Hematopoietic multipotent progenitor cell treated with erythropoietin and hydrocortisone succinate and interleukin-3 and kit ligand, for 17 days (in vitro differentiated cells): ENCODE measurements around the gene SCN7A.
"Not testable (repeated sequence)": the region's sequence is repeated elsewhere in the genome, so short reads cannot be mapped to it uniquely, and the experiment has no call there.

ENCODE experiments used
- DNase-seq: peaks from one replicate; pipeline ENCODE4 v3.0.0-alpha.2; 2015; ENCODE audit warnings: low spot score

The SCN7A gene

DNA sequence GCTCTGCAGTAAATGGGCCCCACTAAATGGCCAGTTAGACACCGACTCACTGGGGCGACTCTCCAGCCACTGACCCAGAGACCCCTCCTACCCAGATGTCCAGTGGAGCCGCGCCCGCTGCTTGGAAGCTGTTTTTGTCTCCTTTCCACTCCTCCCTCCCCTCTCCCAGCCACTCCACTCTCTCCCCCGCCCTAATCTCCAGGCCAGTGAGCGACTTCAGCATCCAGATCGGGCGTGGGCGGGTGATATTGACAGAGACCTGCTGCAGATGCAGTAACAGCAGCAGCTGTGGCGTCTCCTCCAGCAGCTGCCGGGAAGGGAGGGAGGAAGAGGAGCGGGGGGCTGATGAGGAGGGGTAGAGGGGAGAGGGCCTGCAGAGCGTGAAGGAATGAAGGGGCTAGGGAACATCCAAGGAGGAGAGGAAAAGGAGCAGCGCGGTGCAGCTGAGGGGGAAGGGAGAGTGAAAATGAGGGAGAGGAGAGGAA lies at the start of gene SCN7A:
TSS of gene SCN7A (minus strand) at position 110 of the 485 bp plus-strand sequence. CDS start 16,553 bp downstream, outside the sequence.
- DNase-seq, result no peak

DNA sequence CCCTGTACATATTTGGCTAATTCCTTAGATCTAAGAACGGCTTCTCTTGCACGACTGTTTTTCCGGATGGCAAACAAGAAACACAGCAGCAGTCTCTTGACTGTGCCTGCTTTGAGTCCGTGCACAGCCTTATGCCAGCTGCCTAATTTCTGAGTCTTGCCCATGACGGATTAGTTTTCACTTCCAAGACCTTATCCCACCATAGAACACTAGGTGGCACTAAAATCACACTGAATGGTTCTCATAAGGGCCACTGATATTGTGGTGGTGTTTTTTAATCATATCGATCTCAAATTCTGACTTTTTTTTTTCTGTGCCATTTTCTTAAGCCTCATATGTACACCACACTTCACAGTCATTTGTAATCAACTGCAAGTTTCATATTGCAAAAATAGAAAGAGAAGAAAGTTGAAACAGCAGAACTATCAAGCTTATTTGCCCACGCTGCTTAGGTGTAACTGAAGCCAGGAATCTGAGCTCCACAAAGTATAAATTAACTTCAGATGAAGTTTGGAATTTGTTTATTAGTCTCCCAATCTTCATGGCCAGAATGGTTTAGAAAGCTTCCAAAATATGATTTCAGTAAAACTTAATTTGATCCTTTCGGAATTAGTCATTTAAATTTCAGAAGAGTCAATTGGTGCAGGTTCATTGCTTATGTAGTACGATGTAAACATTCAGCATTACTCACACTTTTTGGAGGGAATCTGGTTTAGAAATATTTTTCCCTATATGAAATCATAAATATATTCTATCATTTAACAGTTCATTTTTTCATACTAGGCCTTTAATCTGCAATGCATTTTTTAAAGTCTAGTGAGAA lies 45.5 kb upstream of the SCN7A start:
- DNase-seq, result peak; percentile 18

DNA sequence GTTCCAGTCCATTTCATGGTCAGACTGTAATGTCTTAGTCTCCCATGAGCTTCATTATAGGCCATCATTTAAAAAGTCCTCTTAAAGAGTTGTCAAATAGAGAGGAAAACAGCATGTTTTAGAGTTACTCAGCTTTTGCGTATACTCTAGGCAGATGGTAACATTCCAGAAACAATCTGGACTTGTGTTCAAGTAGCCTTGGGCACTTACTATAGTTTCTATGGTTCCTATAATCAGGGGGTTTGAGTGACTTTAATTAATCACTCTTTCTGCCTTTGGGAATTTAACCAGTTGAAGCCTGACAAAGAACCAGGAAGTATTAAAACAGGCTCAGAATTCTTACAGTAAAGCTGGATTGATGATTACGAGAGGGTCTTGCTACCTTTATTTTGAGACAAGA lies 42.1 kb upstream of the SCN7A start:
- DNase-seq, result no peak

DNA sequence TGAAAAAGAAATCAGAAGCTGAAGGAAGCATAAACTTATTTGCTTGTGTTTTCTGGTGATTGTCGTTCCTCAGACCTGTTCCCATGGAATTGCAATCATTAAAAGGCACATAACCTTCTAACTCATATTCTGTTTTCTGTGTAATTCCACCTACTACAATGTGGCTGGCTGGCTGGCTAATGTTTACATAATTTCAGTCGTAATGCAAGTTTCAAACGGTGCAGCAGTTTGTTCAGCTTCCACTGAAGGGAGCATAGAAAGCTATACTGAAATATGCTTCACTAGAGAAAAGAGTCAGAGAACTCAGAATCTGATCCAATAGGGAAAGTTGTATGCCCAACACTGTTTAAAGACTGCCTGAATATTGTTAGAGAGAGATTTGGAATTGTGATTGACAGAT lies 27.1 kb upstream of the SCN7A start:
- no peak for DNase-seq

DNA sequence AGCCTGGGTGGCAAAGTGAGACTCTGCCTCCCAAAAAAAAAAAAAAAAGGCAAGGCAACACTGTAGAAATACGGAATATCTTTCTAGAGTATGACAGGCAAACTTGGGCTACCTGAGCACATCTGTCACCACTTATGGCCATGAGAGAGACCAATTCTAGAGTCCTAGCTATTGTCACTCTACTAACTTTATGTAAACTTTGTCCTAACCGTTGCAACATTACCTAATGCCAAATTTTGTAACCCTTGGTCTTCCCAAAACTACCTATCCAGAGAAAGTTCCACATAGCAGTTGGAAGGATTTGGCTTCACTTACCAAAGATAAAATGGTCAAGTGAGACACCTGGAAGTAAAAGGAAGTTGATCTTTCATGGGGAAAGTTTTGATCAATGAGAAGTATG lies 26.6 kb upstream of the SCN7A start:
- no peak for DNase-seq

DNA sequence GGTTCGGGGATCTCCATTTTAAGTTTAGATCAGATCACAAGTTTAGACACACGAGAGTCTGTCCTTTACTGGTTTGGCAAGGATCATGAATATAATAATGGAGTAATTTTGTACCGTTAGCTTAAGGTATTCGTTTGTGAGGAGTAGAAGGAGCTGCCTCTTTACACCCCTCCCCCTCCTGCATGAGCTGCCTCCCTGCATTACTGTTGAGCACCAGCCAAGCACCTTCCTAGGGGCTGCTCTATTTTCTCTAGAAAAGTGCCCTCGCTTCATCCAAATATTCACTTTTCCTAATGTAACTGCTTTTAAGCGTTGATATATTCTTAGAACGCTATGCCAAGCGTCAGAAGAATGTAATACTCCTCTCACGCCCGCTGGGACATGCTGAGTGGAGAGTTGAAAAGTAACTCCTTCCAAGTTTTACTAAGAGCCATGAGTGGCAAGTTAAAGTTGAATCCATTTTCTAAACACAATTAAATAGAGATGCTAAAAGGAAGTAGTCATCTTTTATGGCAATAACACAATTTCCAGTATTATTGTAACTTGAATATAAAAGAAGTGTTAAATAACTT lies 25.4 kb upstream of the SCN7A start:
- DNase-seq, result no peak

DNA sequence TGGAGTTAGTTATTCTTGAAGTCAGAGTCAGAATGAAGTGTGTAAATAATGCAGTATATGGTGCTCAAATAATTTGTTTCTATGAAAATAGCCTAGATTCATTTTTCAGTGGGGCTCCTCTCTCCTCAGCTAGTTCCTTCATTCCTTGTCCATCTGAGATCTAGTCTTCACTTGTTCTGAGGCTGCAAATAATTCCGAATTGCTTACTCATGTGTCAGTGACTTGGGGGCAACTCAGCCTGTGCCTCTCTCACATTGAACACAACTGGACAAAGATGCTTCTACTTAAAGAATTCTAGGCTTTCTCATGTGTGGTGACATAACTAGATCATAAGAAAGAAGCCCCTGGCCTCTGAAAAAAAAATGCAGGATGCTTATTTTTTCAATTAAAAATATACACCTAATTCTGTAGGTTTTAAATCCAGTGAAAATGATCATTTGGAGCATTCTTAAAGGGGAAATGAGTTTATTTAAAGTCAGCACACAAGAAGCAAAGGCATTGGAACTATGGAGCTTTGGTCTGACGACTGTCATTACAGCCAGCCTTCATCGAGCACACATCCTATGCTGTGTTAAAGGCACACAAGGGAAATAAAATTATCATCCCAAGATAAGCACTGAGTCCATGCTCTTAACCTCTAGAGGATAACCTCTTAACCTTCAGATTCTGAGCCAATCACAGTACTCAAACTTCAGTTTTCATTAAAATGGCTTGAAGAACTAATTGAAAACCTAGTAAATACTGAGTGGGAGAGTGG lies 24.8 kb upstream of the SCN7A start:
- no peak for DNase-seq

DNA sequence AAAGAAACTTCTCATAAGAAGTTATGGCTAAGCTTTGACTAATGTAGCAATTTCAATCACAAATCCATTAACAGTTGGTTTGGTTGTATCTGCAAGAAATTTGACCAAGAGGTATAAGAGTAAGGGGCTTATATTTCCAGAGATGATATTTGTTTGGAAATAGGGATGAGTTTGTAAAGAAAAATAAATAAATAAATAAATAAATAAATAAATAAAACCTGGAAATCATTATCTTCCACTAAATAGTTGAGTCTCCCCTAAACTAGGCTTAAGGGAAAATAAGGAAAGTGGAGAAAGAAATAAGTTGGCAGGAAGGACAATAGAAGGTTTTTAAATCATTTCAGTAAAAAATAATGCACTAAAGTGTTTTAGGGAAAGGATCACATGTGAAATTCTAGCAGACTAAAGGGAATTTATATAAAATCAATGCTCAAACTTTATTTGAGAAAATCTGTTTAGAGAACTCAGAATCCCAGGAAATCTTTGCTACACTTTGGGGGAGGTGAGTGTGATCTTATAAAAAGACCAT lies 23.5 kb upstream of the SCN7A start:
- no peak for DNase-seq

DNA sequence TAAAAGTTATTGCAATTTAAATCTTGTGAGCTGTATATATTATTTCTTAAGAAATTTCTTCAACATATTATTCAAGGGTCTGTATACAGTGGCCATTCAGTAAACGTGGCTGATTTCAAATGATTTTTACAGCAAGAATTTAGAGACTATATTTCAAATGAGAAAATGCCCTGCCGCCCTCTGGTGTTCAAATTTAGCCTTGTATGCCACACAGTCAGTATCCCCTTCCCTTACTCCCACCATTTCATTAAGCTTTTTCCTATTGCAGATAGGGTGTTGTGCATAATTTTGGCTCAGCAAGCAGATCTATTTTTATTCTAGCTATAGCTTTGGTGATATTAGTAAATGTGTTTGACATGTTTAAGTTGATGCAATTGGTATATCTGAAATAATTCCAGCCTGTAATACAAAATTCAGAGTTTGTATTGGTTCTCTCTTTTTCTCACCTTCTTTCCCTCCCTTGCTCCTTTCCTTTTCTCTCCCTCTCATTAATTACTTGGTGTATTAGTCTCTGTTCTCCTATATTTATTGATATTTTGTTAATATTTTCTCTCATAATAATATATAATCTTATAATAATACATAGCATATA lies 22.8 kb upstream of the SCN7A start:
- DNase-seq, result no peak

DNA sequence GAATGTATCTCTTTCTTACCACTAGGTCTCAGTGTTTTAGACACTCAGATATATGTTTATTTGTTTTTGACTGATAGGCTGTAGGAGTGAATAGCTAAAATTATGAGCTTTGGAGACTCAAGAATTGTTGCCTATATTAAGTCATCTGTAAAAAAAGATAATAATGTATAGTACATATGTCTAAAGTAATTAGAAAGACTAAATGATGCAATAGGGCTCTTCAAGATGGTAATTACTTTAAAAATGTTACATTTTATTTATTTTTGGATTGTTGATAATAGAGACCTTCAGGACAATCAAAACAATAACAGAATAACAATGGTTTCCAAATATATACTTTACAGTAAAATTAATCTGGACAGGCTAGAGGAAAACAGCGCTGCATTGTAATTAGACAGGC lies 19.9 kb upstream of the SCN7A start:
- no peak for DNase-seq

DNA sequence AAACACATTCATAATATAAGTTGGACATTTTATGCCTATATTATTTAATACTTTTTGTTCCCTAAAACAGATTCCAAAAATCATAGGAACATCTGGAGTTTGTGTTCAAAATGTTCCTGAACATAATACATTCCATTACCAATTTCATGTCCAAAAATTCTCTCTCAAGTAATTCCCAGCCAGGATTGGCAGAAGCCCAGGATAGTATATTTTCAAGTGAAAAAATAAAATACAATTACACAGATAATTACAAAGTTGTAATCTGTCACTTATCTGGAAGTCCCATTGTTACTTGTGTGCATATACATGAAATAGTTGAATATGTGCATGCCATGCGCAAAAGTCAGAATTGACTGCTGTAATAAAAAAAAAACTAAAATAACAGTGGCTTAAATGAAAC lies 5.2 kb upstream of the SCN7A start:
- no peak for DNase-seq

DNA sequence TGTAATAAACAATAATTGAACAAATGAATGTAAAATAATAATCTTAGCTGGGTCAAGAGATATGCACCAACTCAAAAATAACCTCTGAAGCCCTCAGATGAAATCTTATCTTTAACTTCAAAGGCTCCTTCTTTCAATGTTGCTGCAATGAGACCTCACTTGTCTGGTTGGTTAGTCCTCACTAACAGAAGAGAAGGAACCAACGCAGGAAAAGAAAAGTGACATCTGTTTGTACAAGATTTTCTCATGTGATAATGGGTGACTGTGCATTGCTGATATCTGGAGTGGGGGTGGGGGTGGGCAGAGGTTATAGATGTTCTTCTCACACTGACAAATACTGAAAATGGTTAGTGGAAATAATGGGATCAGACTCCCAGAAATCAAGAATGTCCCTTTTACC lies 2.6 kb downstream of the SCN7A start:
- DNase-seq, result no peak

DNA sequence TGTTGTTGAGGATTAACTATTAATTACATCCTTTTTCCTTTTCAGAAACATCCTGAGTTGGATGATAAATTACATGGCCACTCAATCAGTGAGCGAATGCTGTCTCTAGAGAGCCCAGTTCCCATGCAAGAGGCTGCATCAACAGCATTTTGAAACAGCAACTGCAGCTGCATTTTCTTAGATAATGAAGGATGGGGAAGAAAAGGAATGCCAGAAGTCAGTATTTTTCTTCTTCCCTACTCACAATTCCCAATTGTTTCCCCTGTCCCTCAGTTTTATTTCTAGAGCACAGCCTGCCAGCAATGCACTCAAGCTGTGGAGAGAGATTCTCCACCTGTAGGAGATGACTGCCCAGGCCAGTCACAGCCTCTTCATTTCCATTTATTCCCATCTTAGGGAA lies 6.9 kb downstream of the SCN7A start:
- DNase-seq, result no peak

DNA sequence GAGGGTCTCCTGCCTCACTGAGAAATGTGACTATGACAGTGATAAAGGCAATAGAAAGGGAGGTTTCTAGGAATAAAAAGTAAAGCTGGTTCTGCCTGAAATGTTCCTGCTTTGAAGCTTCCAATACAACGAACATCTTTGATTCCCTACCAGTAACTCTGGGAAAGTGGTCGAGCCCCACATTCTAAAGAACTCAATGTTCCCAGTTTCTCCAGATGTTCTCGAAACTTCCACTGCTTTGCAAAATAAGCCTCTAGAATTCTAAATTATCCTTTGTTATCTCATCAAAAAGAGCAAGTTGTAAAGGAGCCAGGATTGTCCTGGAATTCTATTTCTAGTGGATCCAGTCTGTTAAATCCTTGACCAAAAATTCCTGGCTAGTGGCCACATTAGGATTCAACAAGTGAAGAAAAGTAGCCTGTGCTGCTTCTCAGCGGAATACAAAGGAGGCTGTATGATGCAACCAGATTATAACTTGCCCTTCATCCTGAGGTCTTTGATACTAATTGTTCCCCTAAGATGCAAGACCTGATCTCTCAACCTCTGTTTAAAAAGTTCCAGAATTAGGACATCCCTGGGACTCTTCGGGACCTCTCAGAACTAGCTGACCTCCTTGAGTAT lies 8.4 kb downstream of the SCN7A start:
- DNase-seq, result no peak

DNA sequence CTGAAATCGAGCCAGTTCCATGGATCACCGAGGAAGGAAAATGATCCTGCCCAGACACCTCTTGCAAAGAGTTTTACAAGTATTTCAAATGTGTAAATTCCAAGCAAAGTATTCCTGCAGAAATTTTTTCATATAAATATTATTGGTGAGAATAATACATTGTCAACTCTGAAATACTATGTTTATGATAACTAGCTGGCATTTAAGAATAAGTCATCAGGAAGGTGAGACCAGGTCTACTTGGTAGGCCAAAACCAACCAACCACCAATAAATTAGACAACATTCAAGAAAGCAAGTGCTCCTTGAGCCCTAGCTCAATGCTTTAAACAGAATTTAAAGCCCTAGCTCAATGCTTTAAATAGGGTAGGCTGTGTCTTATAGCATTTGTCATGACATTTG lies 21.7 kb downstream of the SCN7A start:
- DNase-seq, result no peak

DNA sequence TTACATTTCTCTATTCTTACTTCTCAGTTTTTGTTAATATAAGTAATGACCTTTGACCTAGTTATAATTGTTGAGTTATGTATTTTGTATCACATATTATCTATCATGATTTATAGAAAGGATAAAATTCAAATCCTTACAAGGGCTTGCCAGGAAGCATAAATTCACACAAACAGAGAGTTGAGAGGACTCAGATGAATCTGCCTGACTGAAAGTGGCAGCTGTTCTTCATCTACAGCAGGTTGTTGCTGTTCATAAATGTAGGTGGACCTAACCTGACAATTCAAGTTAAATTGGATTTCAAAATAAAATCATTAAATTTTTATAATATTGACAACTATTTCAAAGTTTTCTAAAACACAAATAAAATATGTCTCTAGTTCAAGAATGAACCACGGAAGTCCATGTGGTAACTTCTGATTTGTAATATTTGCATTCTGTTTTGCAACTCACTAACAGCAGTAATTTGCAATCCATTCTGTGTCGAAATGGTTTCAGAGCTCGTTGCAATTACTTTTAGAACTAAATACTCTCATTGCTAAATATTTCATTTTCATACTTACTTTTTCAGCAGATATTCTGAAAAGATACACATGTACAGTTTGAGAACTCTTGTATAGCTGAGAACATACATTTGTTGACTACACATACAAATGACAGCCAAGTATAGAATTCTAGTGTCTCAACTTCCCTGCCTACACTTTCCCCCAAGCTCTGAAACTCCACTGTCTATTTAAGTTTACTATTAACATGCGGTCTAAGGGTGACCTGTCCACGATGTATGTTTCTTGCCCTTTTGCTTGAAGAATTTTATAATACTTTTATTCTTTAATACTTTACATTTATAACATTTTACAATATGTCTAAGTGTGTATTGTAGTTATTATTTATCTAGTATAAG lies 25.7 kb downstream of the SCN7A start:
- DNase-seq, result no peak

DNA sequence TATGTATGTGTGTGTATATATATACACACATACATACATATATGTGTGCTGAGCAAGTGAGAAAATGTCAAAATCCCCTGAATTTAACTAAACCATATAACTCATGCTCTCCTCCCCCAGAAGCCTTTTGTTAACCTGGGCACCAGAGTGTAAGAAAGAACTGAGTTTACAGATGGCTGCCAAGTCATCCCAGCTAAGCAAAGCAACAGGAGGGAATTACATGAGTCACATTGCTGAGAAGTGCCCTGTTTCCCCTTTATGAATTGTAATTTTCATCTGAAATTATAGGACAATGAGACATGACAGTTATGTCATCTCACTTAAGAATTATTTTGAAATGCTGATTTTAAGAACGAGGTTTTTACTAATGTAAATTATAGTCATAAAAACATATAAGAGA lies 29.9 kb downstream of the SCN7A start:
- DNase-seq, result no peak

DNA sequence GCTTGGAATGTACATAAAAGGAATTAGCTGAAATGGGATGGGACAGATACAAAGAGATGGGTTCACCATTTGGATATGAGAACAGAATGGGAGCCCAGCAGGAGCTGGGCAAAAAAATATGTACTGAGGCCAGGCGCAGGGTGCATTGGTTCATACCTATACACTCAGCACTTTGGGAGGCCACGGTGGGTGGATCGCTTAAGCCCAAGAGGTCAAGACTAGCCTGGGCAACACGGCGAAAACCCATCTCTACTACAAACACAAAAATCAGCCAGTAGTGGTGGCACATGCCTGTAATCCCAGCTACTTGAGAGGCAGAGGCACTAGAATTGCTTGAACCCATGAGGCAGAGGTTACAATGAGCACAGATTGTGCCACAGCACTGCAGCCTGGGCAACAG lies 30.4 kb downstream of the SCN7A start:
- DNase-seq, result no peak

DNA sequence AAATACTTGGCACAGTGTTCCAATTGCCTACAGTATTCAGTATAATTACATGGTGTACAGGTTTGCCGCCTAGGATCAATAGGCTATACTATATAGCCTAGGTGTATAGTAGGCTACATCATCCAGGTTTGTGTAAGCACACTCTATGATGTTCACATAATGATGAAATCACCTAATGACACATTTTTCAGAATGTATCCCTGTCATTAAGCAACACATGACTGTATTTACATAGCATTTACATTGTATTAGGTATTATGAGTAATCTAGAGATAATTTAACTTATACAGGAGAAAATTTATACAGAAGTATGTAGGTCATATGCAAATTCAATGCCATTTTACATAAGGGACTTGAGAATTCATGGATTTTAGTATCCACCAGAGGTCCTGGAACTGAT lies 35.4 kb downstream of the SCN7A start:
- DNase-seq, result no peak

DNA sequence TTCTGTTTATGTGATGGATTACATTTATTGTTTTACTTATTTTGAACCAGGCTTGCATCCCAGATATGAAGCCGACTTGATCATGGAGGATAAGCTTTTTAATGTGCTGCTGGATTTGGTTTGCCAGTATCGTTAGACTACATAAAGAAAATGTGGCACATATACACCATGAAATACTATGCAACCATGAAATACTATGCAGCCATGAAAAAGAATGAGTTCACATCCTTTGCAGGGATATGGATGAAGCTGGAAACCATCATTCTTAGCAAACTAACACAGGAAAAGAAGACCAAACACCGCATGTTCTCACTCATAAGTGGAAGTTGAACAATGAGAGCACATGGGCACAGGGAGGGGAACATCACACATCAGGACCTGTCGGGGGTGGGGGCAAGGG lies 38.2 kb downstream of the SCN7A start:
- not testable (repeated sequence) for DNase-seq
